HuH-7 (cell line): ENCODE results near the gene TSPAN17.

Experiments used
- DNase-seq: peaks from one replicate; pipeline ENCODE4 v3.0.0; 2011; ENCODE audit warnings: low spot score

Gene TSPAN17

DNA sequence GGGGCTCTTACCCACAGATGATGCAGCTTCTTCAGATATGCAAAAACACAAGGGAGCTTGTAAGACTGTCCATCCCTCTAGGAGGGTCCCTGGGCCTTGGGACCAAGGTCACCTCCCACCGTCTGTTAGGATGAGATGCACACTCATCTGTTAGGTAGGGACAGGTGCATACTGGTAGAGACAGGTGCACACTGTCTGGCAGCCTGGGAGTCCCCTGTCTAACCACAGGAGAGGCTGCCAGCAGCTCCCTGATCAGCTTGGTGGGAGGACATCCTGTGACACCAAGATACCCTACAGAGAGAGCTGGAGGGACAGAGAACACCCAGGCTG lies 13.2 kb downstream of the TSPAN17 start:
- no peak for DNase-seq

DNA sequence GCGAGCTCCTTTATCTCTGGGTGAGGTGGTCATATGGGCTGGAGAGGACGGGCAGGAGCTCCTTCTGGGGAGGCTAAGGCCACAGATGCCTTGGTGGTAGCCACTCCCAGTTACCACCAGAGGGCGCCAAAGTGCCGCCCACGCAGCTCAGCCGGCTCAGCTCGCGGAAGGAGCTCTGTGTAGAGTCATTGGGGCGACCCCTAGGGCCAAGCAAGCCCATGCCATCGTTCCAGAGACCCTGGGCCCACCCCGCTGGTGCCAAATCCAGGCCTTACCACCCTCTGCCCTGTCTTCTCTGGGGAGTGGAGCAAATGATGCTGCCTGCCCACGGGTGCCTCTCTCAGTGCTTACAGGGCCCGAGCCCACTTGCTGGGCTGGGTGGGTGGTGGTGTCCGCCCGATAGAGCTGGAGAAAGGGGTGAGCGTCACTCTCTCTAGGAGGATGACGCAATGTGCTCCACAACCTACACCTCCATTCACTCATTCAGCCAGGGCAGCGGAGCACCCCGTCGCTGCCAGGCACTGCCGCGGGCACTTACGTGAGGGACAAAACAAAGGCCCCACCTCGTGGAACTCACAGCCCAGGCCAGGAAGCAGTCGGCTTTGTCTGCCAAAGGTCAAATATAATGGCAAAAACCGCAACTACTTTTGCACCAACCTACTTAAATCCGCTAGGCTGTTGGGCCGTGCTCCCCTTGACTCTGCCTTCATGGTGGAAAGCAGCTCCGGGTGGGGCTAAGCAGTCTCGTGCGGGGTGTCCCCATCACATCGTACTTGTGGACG lies 13.8 kb downstream of the TSPAN17 start:
- peak; percentile 98 for DNase-seq

DNA sequence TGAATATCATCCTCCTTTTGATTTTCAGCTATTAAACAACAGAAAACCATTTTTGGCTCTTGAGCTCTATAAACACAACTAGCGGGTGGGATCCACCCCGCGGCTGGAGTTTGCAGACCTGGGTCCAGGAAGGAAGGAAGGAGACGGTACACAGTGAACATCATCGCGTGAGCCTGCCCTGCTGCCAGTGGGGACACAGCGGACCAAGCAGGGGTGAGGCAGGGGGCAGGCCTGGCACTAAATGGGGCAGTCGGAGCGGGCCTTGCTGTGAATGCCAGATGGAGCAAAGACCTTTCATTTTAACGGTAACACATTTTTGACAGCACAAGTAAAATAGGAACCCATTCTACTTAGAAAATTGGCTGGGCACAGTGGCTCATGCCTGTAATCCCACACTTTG lies 14.4 kb downstream of the TSPAN17 start:
- DNase-seq: no peak

DNA sequence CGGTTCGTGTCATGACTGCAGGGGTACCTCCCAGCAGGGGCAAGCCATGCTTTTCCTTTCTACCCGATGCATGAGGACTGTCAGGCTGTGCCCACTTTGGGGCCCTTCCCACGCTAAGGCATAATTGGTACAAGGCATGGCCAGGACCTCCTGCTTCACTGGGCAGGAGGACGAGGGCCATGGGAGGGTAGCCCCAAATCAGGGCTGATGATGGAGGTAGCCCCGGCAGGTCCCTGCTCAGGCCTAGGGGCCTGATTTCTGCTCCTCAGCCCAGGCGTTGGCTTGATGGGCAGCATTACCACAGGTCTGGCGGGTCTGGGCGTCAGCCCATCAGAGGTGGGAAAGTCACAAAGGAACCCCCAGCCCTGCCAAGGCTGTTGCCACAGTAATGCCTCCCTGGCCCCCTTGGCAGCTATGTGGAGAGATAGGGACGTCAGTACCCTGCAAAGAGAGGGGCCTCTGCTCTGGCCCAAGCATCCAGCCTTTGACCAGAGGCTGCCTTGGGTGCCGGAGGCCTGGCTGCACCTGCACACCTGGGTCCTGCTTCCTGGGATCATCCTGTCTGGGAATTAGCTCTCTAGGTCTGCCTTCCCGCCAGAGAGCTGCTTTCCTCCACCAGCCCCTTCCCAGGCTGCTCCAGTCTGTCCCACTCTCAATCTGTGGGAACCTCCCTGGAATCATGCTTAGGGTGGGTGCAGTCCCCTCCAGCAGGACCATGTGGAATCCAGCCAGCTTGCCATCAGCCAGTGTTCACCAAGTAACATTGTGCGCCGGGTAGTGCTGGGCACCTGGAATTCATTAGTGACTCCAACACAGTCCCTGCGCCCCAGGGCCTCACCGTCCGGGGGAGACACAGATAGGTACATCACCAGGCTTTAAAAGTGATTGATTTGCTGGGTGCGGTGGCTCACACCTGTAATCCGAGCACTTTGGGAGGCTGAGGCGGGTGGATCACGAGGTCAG lies 15.4 kb downstream of the TSPAN17 start:
- DNase-seq: no peak

DNA sequence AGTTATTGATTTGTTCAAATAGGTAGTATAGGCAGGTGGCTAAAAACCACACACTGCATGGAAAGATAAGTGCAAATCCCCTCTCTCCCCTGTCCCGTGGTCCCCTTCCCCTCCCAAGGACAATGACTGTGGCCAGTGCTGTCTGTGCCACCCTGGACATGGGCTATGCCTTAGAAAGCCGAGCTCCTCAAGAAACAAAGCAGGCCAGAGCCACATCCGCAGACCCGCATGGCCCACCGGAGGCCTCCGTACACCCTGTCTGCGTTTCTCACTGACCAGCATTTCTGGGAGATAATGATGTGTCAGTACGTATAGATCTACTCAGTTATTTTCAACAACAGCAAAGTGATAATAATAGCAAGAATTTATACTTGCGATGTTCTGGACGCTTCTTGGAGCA lies 16.3 kb downstream of the TSPAN17 start:
- no peak for DNase-seq

DNA sequence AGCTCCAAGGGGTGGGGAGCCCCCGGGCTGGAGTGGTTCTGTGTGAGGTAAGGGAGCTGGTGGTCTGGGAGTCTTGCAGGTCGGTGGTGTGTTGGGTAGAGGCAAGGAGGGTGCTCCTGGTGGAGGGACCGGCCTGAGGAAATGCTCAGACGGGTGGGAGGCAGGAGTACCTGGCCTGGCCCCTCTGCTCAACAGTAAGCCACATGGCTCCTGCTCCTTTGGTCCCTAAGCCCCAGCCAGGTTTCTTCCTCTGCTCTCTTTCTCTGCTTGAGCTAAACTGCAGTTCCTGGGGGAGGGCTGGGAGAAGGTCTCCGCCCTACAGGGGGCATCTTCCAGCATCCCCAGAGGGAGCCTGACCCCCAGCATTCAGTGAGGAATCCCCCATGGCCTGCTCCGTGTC lies 17.2 kb downstream of the TSPAN17 start:
- DNase-seq: no peak

DNA sequence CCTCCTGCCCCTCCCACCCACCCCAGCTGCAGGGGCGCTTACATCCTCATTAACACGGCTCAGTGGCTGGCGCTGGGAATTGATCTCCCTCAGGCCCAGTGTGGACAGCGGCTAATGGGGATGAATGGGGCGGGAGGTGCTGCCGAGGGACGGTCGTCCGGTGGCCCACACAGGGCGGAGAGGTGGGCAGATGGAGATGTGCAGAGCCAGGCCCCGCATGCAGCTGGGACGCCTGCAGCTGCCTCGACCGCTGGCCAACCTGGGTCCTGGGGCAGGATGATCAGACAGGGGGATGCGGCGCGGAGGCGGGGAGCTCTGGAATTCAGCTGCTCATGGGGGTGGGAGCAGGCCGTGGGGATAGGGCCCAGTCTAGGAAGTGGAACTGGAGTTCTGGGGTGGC lies 17.6 kb downstream of the TSPAN17 start:
- DNase-seq: no peak

DNA sequence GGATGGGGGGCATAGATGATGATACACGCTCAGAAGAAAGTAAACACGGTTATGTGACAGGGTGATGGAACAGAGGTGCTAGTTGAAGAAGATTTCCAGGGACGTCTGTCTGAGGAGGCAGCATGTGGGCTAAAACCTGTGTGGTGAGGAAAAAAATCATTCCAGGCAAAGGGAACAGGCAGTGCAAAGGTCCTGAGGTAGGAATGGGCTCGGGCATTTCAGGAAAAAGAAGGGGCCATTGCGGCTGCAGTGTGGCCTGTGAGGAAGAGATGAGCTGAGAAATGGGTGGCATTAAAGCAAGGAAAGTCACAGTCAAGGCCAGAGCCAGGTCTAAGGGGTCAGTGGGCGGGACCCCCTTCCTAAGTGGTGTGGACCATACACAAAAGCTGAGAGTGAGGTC lies 18.2 kb downstream of the TSPAN17 start:
- DNase-seq: no peak

DNA sequence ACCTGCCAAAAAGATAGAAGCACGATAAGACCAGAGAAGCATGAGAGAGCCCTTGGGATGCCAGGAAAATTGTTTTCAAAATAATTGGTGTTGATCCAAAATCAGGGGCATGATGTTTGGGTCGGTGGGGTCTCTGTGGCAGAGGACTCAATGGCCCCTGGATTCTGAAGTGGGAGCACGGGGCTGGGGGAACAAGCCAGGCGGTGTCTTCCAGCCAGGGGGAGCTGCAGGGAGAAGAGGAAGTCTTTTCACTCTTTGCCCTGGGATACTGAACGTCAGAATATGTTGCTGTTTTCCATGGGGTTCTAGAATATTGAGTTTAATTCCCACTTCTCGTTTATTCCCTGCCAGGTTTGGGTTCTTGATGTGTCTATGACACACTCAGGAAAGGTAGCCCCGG lies 20.4 kb downstream of the TSPAN17 start:
- no peak for DNase-seq

DNA sequence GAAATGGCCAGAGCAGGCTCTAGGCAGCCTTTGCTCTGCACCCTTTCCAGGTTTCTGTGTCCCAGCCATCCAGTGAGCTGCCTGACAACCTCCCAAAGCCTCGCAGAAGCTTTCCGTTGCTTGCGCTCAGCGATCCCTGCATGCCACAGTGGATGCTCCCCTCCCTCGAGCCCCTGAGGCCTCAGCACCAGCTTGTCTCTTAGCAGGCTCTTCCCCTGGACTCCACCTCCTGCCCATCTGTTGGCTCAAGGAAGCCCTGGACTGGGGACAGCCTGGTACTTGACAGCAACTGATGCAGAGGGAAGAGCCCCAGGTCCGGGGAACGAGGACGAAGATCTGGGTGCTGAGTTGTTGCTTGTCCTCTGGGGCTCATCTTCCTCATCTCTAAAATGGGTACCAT lies 23.2 kb downstream of the TSPAN17 start:
- DNase-seq: no peak

DNA sequence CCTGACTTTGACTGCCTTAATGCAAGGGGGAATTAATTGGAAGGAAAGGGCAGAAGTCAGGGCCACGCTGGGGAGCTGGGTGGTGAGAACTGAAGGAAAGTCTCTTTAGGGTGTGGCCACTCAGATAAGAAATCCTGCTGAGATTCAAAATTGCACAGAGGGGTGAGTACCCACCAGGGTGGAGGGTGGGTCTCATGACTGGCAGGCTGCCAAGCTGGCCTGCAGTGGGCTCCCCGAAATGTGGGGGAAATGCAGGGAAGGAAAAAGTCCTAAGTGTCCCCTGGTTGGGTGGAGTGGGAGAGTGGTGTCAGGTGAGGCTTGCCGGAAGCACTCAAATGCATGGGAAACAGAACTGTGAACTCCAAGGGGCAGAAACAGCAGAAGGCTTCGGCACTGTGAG lies 24.1 kb downstream of the TSPAN17 start:
- no peak for DNase-seq

DNA sequence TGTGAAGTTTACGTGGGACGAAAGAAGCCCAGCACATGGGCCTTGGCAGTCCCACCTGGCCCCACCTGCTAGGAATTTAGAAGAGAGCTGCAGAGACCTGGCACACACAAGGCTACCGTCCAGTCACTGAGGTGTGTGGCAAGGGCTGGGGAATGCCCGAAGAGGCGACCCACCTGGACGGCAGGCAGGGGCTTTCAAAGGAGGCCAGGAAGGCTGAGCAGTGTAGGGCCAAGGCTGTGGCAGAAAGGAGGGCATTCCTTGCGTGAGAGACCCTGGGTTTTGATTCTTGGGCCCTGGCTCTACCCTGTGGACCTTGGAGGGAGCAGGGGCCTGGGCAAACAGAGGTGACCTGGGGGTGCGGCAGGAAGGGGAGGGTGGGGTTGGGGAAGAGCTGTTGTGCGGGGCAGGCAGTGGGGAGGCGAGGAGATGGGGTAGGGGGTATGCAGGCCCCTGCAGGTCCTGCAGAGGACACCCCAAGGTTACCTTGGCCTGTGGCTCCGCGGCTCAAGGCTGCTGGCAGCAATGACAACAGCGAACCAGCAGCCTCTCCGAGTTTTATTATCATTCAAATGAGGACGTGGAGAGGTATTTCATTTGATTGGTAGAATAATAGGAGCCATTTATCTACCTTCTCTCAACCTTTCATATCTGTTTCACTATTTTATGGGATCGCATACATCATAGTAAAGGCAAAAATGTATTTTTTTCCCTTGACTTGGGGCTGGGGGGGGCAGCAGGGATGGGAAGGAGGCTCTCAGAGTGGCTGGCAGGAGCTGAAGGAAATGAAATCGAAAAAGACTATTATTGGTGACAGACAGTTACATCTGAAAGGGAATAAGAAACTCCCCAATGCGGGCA lies 24.8 kb downstream of the TSPAN17 start:
- DNase-seq: no peak

DNA sequence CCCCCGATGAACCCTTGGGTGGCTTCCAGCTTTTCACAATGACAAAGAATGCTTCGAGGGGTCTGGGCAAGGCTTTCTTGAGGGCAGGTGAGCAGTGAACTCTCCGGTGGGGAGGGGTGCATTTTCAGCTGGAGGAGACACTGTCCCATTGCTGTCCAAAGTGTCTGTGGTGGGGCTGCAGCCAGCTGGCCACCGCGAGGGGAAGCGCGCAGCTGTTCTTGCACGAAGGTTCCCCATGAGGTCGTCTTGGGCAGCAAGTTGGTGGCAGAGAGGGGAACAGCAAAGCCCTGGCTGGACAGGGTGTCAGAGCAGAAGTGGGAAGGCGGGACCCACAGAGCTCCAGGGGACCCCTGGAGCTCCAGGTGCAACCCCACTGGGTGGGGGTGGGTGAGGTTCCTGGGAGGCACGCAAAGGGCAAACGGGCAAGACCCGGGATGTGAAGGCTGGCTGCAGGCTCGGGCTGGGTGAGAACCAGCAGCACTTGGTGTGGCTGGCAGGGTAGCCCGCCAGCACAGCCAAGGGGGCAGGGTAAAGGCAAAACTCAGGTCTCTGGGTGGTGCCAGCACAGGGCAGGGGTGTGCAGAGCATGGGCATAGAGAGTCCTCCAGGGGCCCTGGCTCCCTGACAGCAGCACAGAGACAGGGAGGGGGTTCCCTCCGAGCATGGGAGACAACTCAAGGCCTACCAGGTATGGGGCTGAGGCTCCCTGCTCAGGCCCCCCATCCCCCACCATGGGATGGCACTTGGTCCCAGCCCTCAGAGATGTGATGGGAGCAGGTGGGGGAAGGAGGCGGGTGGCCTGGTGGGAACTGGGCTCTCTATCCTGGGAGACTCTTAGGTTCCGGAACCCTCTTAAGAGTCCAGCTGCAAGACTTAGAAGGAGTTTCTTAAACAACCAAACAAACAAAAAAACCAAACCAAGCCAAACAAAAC lies 26.6 kb downstream of the TSPAN17 start:
- DNase-seq: no peak

DNA sequence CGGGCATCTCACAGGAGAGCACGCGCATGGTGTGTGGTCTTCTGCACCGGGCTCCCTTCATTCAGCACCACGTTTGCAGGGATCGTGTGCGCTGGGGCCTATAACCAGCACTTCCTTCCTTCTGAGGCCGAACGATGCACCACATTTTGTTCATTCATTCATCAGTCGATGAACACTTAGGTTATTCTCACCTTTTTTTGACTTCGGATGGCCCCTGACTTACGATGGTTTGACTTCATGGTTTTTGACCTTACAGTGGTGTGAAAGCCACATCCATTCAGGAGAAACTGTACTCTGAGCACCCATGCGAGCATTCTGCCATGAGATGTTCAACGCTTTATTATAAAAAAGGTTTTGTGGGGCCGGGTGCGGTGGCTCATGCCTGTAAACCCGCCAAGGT lies 27.5 kb downstream of the TSPAN17 start:
- no peak for DNase-seq

DNA sequence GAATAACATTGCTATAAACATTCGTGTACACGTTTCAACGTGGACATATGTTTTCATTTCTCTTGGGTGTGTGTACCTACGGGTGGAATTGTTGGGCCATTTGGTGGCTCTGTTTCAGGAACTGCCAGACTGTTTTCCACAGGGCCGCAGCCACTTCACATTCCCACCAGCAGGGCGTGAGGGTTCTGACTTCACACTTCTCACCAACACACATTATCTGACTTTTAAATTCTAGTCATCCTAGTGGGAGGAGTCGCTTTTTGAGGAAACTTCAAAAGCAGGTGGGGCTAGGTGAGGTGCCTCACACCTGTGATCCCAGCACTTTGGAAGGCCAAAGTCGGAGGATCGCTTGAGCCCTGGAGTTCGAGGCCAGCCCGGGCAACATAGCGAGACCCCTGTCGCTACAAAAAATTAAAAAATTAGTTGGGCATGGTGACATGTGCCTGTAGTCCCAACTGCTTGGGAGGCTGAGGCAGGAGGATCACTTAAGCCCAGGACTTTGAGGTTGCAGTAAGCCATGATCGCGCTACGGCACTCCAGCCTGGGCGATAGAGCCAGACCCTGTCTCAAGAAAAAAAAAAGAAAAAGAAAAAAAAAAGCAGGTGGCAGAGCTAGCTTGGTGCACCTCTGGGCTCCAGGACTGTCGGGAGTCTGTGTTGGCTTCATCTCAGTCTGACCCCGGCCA lies 28.5 kb downstream of the TSPAN17 start:
- peak; percentile 59 for DNase-seq

DNA sequence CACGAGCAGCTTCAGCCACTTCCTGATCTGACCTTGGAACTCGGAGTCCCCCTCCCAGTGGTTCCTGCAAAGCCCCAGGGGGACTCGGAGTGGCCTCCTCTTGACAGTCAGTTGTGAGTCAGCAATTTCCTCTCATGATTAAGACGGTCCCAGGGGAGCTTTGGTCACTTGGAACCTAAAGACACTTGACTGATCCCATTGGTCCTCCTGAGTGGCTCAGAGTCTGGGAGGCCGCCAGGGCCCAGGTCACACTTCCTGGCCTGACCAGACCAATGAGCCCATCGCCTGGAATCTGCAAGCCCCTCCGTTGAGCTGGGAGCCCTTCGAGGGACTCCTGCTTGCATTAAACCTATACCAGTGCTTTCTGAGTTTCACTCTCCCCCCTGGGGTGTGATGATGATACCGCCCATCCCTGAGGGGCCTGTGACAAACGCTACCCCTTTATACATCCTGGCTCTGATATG lies 29.1 kb downstream of the TSPAN17 start:
- DNase-seq: no peak

DNA sequence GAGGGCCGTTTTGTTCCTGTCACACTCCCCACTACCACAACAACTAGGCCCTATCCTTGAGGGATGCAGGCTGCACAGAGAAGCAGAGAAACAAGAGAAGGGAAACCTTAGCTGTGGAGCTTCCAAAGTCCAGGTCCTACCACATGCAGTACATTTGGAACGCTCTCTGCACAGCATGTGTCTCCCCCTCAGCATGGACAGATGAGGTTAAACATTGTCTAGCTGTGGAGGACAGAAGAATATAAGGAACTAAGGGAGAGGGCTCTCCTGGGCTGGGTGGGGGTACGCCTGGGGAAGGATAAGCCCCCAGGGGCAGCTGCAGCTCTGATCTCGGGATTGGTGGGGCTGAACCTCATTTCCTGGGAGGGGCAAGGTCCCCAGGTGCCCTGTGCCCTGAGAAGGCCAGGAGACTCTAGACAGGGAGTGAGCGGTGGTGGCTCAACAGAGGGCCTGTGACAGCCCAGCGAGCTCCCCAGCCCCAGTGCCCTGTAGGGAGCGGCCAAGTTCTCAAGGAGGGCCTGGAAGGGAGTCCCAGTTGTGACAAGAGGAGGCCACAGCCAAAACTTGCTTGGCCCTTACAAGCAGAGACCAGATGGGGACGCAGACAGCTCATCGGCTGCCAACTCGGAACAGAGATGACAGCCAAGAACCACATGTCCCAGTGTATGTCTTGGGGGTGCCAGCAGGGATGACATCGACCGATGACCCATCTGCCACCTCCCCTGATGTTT lies 30.1 kb downstream of the TSPAN17 start:
- DNase-seq: peak; percentile 43

DNA sequence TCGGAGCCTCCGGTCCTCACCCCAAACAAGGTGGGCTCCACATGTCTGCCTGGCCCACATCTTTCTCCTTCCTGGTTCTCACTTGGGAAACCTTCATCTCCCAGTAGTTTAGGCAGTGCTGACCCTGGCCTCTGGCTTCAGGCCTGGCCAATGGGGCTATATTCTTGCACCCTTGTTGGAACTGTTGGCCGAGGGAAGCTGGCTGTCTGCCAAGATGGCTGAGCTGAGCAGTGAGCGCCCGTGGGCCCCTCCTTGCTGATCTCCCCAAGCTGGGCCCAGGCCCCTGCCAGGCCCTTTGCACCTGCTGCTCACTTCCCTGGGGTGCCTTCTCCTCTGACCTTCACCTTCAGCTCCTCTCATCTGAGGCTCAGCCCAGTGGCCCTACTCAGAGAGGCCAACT lies 31.3 kb downstream of the TSPAN17 start:
- no peak for DNase-seq

DNA sequence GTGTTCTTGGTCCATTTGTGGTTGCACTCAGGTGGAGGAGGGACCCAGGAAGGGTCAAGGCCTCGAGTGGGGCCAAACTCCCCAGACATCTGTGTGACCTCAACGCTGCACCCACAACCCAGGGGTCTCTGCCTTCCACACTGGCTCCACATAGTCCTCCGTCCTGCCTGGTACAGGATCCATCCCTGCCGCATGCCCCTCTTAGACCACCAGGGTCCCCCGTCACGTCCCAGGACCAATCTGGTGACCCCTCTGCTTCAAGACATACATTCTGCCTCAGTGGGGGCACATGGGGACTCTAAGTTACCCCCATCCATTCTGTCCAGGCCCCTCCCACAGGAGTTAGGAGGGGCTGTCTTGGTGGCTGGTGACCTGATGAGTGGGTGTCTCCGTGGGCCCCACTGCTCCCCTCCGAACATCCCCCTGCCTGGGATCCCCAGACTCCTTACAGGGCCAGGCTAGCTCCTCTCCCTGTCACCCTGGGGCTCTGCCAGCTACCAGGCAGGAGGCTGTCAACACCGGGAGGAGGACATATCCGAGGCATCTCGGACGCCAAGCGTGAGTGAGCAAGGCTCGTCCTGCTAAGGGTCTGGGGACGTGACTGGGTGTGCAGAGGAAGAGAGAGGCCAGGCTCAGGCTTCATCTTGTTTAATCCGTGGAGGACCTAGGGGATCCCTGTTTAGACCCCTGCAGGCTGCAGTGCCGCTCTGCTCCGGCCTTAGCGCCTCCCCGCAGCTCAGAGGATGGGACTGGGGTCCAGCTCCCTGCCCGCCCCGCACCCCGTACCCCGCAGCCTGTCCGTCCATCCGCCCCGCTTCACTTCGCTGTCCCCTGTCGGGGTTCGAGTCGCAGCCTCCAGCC lies 32.3 kb downstream of the TSPAN17 start:
- no peak for DNase-seq
